GM12865 (cell line): ENCODE results near the gene NFATC4.

Experiments
- DNase-seq: peaks from one replicate; pipeline ENCODE4 v3.0.0; 2010; ENCODE audit warnings: low read depth
- H3K4me3 ChIP-seq: 2 replicates; pipeline ENCODE4 v1.5.1; 2011; ENCODE audit warnings: mild to moderate bottlenecking, low read depth, low read length, control low read depth
- CTCF ChIP-seq: IDR thresholded peaks from 2 replicates; pipeline ENCODE4 v1.5.1; 2011; ENCODE audit warnings: low read length, control low read depth, low read depth, inconsistent platforms; ENCODE audit not compliant: insufficient read depth; ENCODE audit errors: missing control alignments

The NFATC4 gene

GRCh38 chr14:24372701-24373416, 4.9 kb downstream of the NFATC4 start:
- H3K4me3 ChIP-seq = no peak overlapping the region
- no peak for TF ChIP-seq CTCF
- DNase-seq = no peak

GRCh38 chr14:24376448-24377070, 8.6 kb downstream of the NFATC4 start:
- DNase-seq = no peak
- H3K4me3 ChIP-seq = no peak overlapping the region
- TF ChIP-seq CTCF = no peak

- no peak for TF ChIP-seq CTCF
- DNase-seq = no peak
Observed at GRCh38 chr14:24377126-24377525, 9.1 kb downstream of the NFATC4 start.

GRCh38 chr14:24377657-24378056, 9.7 kb downstream of the NFATC4 start:
- no peak for DNase-seq
- H3K4me3 ChIP-seq = no peak overlapping the region
- TF ChIP-seq CTCF = no peak

More at GRCh38 chr14:24377126-24377525, 9.1 kb downstream of the NFATC4 start:
- H3K4me3 ChIP-seq = no peak overlapping the region

GRCh38 chr14:24378327-24378726, 10.3 kb downstream of the NFATC4 start:
- no peak for TF ChIP-seq CTCF
- no peak overlapping the region for H3K4me3 ChIP-seq
- no peak for DNase-seq

GRCh38 chr14:24378981-24379906, 11.3 kb downstream of the NFATC4 start:
- TF ChIP-seq CTCF = no peak
- no peak overlapping the region for H3K4me3 ChIP-seq
- DNase-seq = no peak
